Spleen (tissue), 11 donors: ENCODE results near the gene ERBB2. TPM values are rescaled to one million over a fixed set of nuclear protein-coding genes. Genes with fewer than 3 reads are reported as not detected.

Experiments used
- DNase-seq: peaks from one replicate; pipeline ENCODE4 v3.0.0-alpha.2; 2020
- H3K27ac ChIP-seq, 8 donors: fragments of 200-600 bp; sonication (generic) in 7 of 8; 1 replicate in 4 of 8; 2 replicates in 4 of 8; pipeline versions ENCODE4 v1.5.0 to v1.8.0; 2016 to 2021; ENCODE audit warnings: inconsistent platforms in 4 of 8, mild to moderate bottlenecking in 4 of 8, moderate library complexity in 1 of 8
- H3K27me3 ChIP-seq, 7 donors: fragments of 200-600 bp; sonication (generic) in 6 of 7; replicated peaks in 1 of 7; 1 replicate in 4 of 7; 2 replicates in 3 of 7; pipeline versions ENCODE4 v1.5.0 to v1.8.0; 2016 to 2021; ENCODE audit warnings: inconsistent platforms in 3 of 7, mild to moderate bottlenecking in 1 of 7
- H3K36me3 ChIP-seq, 6 donors: fragments of 200-600 bp; sonication (generic) in 5 of 6; 1 replicate in 4 of 6; 2 replicates in 2 of 6; pipeline versions ENCODE4 v1.5.0 to v1.8.0; 2016 to 2021; ENCODE audit warnings: inconsistent platforms in 2 of 6
- H3K4me1 ChIP-seq, 6 donors: fragments of 200-600 bp; sonication (generic) in 5 of 6; 1 replicate in 3 of 6; 2 replicates in 3 of 6; pipeline versions ENCODE4 v1.5.0 to v1.8.0; 2016 to 2021; ENCODE audit warnings: inconsistent platforms in 3 of 6
- H3K4me3 ChIP-seq, 8 donors: fragments of 200-600 bp; sonication (generic) in 7 of 8; 1 replicate in 4 of 8; 2 replicates in 4 of 8; pipeline versions ENCODE4 v1.5.0 to v1.8.0; 2016 to 2021; ENCODE audit warnings: inconsistent platforms in 4 of 8, mild to moderate bottlenecking in 4 of 8, moderate library complexity in 2 of 8
- H3K9me3 ChIP-seq, 8 donors: fragments of 200-600 bp; sonication (generic) in 7 of 8; 1 replicate in 4 of 8; 2 replicates in 4 of 8; pipeline versions ENCODE4 v1.5.0 to v1.8.0; 2016 to 2021; ENCODE audit warnings: inconsistent platforms in 4 of 8
- CTCF ChIP-seq, 11 experiments: fragments of 200-600 bp in 7 of 11; fragments of 450-650 bp in 4 of 11; sonication (generic) in 4 of 11; IDR thresholded peaks in 8 of 11; conservative IDR thresholded peaks in 3 of 11; 1 replicate in 7 of 11; 2 replicates in 4 of 11; pipeline versions ENCODE4 v1.4.0 to v1.8.0; 2016 to 2021; ENCODE audit warnings: antibody characterized with exemption in 11 of 11, inconsistent platforms in 4 of 11, mild to moderate bottlenecking in 1 of 11
- POLR2A ChIP-seq, 3 donors: fragments of 450-650 bp; IDR thresholded peaks; one replicate each; pipeline ENCODE4 v1.5.1; 2017; ENCODE audit warnings: antibody characterized with exemption in 3 of 3, mild to moderate bottlenecking in 1 of 3
- POLR2AphosphoS5 ChIP-seq, 3 donors: sonication (generic); formaldehyde crosslinking; IDR thresholded peaks; one replicate each; pipeline ENCODE4 v1.5.1; 2017; ENCODE audit warnings: antibody characterized with exemption in 3 of 3
- WGBS, 5 donors: extraction: QIAGEN DNeasy Blood & Tissue Kit in 3 of 5; methylation state at CpG; one replicate each; pipeline versions ENCODE4 v1.1.5 to v1.1.7; 2013 to 2018; 5-methylcytosine and 5-hydroxymethylcytosine counted together
- intact Hi-C: fragments of 100-400 bp; cut with DNase I; formaldehyde crosslinking; loops from one replicate; pipeline ENCODE4 v1.15.0; 2023; ENCODE audit warnings: low total_unique reads
- polyA plus RNA-seq, 3 donors: library from polyadenylated mRNA; stranded (reverse); fragments of 200-250 nt; gene quantifications; one replicate each; pipeline ENCODE4 v1.2.1, GENCODE V29; 2013
- total RNA-seq, 7 donors: library from RNA; depleted of rRNA in 3 of 7; stranded (reverse); fragments of >200 nt in 3 of 7; fragmentation: NEBNext Ultra II Directional in 4 of 7; extraction: Animal tissue kit (Norgen Biotek cat#: 25700) in 4 of 7; gene quantifications; one replicate each; pipeline versions ENCODE4 v1.1.0 to v1.2.1, GENCODE V29; 2016 to 2021
- donor health status: healthy with polysubstance abuse.
- donor health status: DM: no; HTN: no; CAD: no; lungs with moderate emphysema.
- donor health status: DM: no; HTN: no; CAD: no.
- donor health status: Bipolar disorder and iron deficiency.
- donor health status: healthy.
- donor health status: DM: no; HTN: no; CAD: no.
- donor health status: DM: yes; HTN: yes; CAD: no.

The ERBB2 gene
- total and polyA plus RNA-seq, 10 donors: 3.4 to 15.9 (median 10.2) TPM

DNA sequence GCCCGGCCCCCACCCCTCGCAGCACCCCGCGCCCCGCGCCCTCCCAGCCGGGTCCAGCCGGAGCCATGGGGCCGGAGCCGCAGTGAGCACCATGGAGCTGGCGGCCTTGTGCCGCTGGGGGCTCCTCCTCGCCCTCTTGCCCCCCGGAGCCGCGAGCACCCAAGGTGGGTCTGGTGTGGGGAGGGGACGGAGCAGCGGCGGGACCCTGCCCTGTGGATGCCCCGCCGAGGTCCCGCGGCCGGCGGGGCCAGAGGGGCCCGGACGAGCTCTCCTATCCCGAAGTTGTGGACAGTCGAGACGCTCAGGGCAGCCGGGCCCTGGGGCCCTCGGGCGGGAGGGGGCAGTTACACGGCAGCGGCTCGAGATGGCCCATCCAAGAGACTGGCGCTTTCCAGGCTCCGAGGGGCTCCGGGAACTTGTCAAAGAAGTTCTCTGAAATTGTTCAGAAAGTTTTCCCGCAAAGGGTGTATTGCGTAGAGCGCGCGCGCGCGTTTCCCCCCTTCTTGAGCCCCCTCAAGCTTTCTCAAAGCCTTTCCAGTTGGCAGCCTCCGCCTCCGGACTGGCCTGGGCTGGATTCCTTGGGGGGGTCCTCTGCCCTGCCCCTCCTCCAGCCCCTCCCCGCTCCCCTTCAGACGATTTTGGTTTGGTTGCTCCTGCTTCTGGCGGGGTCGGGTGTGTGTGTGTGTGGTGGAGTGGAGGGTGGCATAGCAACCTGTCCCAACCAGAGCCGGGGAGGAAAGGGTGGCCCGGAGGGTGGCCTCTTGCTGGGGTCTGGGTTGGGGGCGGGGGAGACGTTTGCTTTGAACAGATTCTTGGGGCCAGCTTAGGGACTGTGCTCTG, 504 bp downstream of the ERBB2 start:
- H3K9me3 ChIP-seq: no peaks in the 10 kb centered on the region
- peak overlapping the region in 6 of 8 donors; percentile 10 to 70 (median 51) for H3K27ac ChIP-seq
- intact Hi-C loops: no loop called here
- WGBS, 5 donors: 3 to 14% (median 4%) methylated on average over 19 to 57 of the region's 57 CpGs
- TF ChIP-seq CTCF (IDR thresholded peaks at IDR 0.05 in 8 of 11, conservative IDR thresholded peaks at IDR 0.05 in 3 of 11) (no peak), POLR2A (IDR thresholded peaks at IDR 0.05) (no peak), POLR2AphosphoS5 (IDR thresholded peaks at IDR 0.05) (no peak)
- H3K36me3 ChIP-seq: no peaks in the 10 kb centered on the region
- H3K27me3 ChIP-seq: peaks cover 0 to 40% (median 24%) of the 10 kb centered on the region in 7 donors
- DNase-seq: no peak
- H3K4me3 ChIP-seq: peak overlapping the region; percentile 31 to 66 (median 42)
- peaks cover 0 to 22% (median 5%) of the 10 kb centered on the region in 6 donors for H3K4me1 ChIP-seq

DNA sequence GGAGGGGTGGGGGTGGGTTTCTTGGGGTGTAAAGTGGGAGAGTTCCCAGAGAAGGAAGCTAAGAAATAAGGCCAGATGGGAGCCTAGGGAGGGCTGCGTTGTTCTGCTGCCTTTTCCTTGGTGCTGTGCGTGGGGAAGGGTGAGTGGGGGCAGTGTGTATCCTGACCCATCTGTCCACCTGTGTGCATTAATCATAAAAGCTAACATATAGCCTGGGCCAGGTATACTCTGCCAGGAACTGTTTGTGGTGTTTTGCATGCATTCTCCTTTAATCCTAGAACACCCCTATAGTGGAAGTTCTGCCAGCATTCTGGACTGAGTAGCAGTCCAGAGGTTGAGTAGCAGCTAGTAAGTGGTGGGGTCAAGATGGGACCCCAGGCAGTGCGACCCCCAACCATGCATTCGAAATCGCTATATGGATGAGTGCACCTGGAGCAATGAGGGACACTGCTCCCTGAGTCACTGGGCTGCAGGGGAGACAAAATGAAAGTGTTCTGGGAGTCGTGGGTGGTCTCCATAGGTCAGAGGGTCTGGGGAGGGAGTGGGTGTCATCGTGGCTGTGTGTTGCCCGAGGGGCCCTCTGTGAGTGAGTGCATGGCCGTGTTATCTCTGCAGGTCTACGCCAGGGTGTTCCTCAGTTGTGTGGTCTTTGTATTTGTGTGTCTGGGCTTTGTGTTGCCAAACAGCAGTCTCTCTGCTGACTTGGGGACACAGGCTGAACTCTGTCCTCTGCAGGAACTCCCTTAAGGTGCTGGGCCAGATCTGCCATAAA, 1.3 kb downstream of the ERBB2 start:
- peaks cover 0 to 22% (median 5%) of the 10 kb centered on the region in 6 donors for H3K4me1 ChIP-seq
- H3K4me3 ChIP-seq: peak overlapping the region in 5 of 8 donors; percentile 34 to 66 (median 43)
- no peak for DNase-seq
- peaks cover 0 to 40% (median 24%) of the 10 kb centered on the region in 7 donors for H3K27me3 ChIP-seq
- TF ChIP-seq POLR2A (IDR thresholded peaks at IDR 0.05): no peak
- no peak for TF ChIP-seq POLR2AphosphoS5 (IDR thresholded peaks at IDR 0.05)
- TF ChIP-seq CTCF (IDR thresholded peaks at IDR 0.05 in 8 of 11, conservative IDR thresholded peaks at IDR 0.05 in 3 of 11): no peak
- intact Hi-C loops: no loop called here
- H3K9me3 ChIP-seq: no peaks in the 10 kb centered on the region
- WGBS, 5 donors: 52 to 67% (median 59%) methylated on average over 10 of the region's 10 CpGs
- H3K36me3 ChIP-seq: no peaks in the 10 kb centered on the region
- H3K27ac ChIP-seq: no peak overlapping the region

DNA sequence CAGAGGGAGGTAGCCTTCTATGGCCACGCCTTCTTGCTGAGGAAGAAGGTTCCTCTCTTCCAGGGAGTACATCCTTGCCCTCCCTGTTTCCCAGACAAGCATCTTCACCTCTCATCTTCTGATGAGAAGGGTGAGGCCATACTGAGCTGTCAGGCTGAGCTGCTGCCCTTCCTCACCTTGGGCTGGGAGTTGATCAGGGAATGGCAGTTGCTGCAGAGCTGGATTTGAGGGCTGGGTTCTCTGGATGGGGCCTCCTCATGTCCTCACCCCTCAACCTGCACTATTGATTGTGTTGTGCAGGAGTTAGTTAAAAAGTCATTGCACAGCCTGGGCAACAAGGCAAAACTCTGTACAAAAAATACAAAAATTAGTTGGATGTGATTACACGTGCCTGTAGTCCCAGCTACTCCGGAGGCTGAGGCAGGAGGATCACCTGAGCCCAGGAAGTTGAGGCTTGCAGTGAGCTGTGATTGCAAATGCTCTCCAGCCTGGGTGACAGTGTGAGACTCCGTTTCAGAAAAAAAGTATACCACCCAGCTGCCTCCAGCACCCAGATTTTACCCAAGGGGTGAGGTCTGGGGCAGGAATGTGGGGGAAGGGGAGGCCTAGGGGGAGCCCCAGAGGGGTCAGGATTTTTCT, 2.0 kb downstream of the ERBB2 start:
- Histone ChIP-seq H3K4me3 (no peak overlapping the region), H3K36me3 (no peaks in the 10 kb centered on the region), H3K27me3 (peaks cover 0 to 40% (median 24%) of the 10 kb centered on the region in 7 donors), H3K4me1 (peaks cover 0 to 25% (median 6%) of the 10 kb centered on the region in 6 donors), H3K27ac (no peak overlapping the region), H3K9me3 (no peaks in the 10 kb centered on the region)
- DNase-seq: no peak
- intact Hi-C loops: no loop called here
- no peak for TF ChIP-seq CTCF (IDR thresholded peaks at IDR 0.05 in 8 of 11, conservative IDR thresholded peaks at IDR 0.05 in 3 of 11)
- no peak for TF ChIP-seq POLR2AphosphoS5 (IDR thresholded peaks at IDR 0.05)
- TF ChIP-seq POLR2A (IDR thresholded peaks at IDR 0.05): no peak
- WGBS, 5 donors: 72 to 88% (median 82%) methylated on average over 4 of the region's 4 CpGs
